ENCODE data around the gene DNAJA1. TPM values are rescaled to one million over a fixed set of nuclear protein-coding genes. Genes with fewer than 3 reads are reported as not detected.
A peak's percentile ranks its signal among the peaks of the same experiment; 100 is the strongest.
"Not testable (repeated sequence)": the region's sequence is repeated elsewhere in the genome, so short reads cannot be mapped to it uniquely, and the experiment has no call there.

The DNAJA1 gene
- total RNA-seq (2014; rRNA removed; shearing (Covaris generic)): 239 and 246 TPM in 2 replicates

DNA sequence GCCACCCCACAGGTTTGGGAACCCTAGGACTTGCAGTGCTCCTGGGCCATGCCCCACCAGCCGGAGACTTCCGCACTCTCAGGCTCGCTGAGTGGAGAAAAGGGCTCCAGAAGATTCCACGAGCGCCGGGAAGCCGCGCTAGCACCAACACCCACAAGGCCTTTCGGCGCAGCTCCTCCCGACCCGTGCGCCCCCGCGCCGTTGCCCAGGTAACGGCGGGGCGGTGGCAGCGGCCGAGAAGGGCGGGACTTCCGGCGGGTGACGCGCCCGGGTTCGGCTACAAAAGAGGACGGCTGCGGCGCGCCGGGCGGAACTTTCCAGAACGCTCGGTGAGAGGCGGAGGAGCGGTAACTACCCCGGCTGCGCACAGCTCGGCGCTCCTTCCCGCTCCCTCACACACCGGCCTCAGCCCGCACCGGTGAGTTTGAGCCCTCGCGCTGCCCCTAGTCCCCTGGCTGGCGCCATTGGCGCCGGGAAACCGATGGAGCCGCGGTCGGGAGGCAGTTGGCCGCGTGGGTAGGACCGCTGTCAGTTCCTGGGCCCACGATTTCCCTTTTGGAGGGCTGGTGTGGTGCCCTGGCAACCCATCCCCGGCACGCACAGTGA is at the start of gene DNAJA1:
Gene DNAJA1 (plus strand): TSS at position 308 of the 606 bp plus-strand sequence. CDS start 1,212 bp downstream, outside the sequence.
- H3K9me3 ChIP-seq (replicated peaks): no peaks in the 10 kb centered on the region
- peak within 1 kb of the TSS; percentile 89 for H3K27ac ChIP-seq
- no peaks in the 10 kb centered on the region for H3K27me3 ChIP-seq
- peak; percentile 87 to 92 for DNase-seq
- peak within 1 kb of the TSS; percentile 100 for H3K4me3 ChIP-seq
- peaks cover 6% of the 10 kb centered on the region; the same call in 1 of the 2 replicates for H3K4me1 ChIP-seq
- H3K36me3 ChIP-seq: peaks cover 40% of the 10 kb centered on the region

DNA sequence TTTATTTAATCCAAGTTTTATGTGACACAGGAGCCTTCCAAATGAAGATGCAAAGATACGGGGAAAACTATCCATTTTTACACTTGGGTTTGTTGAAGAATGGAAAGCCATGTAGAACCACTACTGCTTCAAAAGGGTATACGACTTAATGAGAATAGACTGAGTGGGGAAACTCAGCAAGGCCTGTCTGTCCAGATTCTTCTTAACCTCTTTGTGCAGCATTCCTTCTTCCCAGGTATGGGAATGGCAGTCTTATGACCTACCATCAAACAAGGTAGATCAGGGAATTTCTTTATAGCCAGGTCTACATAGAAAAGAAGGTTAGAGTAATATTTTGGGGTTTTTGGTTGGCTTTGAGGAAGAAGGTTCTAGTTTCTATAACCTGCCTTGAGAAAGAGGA is 47.0 kb upstream of the DNAJA1 start:
- H3K36me3 ChIP-seq: peaks cover 15% of the 10 kb centered on the region
- H3K27ac ChIP-seq: no peak overlapping the region
- no peaks in the 10 kb centered on the region for H3K9me3 ChIP-seq (replicated peaks)
- no peaks in the 10 kb centered on the region for H3K27me3 ChIP-seq
- H3K4me3 ChIP-seq: no peak overlapping the region
- DNase-seq: no peak
- H3K4me1 ChIP-seq: no peaks in the 10 kb centered on the region

DNA sequence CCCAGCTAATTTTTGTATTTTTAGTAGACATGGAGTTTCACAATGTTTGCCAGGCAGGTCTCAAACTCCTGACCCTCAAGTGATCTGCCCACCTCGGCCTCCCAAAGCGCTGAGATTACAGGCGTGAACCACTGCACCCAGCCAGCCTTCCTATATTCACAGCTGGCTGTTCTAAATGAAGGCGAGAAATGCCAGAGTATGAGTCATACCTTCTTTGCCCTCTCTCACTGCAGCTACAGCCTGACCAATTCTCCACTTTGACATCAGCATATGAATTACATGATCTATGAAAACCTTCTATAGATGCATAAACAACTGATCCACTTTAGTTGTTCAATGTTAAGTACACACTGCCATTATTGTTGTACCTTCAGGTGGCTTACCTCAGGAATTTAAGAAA is 38.1 kb upstream of the DNAJA1 start:
- DNase-seq: no peak
- no peak overlapping the region for H3K4me3 ChIP-seq
- H3K9me3 ChIP-seq (replicated peaks): no peaks in the 10 kb centered on the region
- H3K36me3 ChIP-seq: peaks cover 29% of the 10 kb centered on the region
- H3K27ac ChIP-seq: no peak overlapping the region
- H3K27me3 ChIP-seq: no peaks in the 10 kb centered on the region
- no peaks in the 10 kb centered on the region for H3K4me1 ChIP-seq

DNA sequence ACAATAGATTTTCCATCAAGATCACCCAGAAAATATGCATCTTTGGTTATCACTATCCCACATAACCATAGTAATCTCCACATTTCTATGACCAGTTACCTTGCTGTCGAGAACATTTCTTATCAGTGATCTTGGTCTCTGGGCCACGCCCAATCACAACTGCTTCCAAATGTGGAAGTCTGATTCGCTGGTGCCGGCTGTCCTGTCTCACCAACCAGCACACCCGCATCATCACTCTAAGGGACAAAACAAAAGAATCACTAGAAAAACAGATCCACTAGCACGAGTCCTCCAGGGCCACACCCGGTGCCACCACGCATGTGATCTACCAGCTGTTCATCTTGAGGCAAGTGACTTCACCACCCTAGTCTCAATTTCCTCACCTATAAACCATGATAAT is 35.4 kb upstream of the DNAJA1 start:
- Histone ChIP-seq H3K27ac (no peak overlapping the region), H3K36me3 (peaks cover 23% of the 10 kb centered on the region), H3K4me1 (no peaks in the 10 kb centered on the region), H3K27me3 (no peaks in the 10 kb centered on the region), H3K4me3 (no peak overlapping the region), H3K9me3 (replicated peaks) (no peaks in the 10 kb centered on the region)
- DNase-seq: no peak

DNA sequence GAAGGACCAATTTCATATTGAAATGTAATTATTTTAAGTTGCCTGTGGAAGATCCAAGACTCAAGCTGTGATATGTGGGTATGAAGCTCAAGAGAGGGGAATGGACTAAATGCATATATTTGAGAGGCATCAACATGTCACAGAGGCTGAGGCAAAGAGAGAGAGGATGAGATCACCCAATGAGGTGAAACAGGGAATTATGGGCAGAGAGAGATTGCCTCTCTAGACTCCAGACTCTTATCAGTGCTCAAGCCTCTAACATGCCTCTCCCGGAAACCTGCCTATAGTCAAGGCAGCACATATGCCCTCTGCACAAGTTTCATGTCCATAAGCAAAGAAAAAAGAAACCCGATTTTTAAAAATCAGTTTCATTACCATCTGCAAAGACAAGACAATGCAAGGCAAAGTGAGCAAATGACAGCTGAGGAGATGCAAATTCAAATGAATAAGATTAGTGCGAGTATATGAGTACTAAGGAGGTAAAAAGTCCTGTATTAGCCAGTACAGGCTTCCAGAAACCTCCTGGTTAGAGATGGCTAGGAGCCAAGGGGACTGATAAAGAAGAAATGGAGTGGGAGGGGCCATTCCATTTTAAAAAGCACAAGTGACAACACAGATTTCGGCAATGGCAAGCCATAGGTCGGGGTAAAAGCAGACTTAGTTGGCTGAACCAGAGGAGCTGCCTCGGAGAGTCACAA is 33.0 kb upstream of the DNAJA1 start:
- no peak for DNase-seq
- no peak overlapping the region for H3K4me3 ChIP-seq
- no peaks in the 10 kb centered on the region for H3K27me3 ChIP-seq
- H3K36me3 ChIP-seq: peaks cover 13% of the 10 kb centered on the region
- no peaks in the 10 kb centered on the region for H3K4me1 ChIP-seq
- H3K27ac ChIP-seq: no peak overlapping the region
- no peaks in the 10 kb centered on the region for H3K9me3 ChIP-seq (replicated peaks)

DNA sequence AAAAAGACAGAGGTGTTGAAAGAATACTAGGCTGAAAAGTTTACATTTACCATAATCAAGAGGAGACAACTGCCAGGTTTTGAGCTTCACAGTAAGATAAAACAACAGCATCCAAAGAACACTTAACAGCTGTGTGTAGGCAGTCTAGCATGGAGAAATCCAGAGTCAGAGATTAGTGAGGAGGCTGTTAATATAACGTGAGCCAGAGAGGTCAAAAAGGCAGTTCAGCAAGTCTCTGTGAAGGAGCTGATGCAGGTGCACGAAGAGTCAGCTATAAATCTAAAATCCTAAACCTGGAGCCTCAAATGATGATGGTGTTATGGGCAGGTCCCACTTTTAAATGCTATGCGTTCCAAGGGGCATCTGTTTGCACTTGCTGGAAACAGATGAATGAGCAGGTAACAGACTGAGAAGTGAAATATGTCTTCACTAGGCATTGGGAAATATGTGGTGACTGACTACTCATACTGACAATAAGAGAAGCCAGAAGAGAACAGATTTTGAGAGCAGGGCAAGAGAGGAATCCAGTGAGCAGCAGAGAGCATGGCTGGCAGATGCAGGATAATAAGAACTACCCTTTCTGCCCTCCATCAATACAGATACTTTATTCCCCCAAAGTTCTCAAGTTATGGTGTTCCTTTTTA is 32.4 kb upstream of the DNAJA1 start:
- Histone ChIP-seq H3K27me3 (no peaks in the 10 kb centered on the region), H3K27ac (no peak overlapping the region), H3K4me1 (no peaks in the 10 kb centered on the region), H3K36me3 (peaks cover 6% of the 10 kb centered on the region), H3K9me3 (replicated peaks) (no peaks in the 10 kb centered on the region), H3K4me3 (no peak overlapping the region)
- no peak for DNase-seq

DNA sequence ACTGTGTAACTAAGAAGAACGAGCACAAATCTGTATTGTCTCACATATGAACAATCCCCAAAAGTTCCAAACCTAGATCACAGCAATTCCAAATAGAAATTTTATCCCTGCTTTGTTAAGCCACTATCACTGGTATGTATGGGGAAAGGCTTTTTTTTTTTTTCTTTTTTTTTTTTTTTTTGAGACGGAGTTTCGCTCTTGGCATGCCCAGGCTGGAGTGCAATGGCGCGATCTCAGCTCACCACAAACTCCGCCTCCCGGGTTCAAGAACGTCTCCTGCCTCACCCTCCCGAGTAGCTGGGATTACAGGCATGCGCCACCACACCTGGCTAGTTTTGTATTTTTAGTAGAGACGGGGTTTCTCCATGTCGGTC is 24.4 kb upstream of the DNAJA1 start:
- DNase-seq: peak in 1 of 2 experiments; percentile 23
- H3K4me1 ChIP-seq; H3K27me3 ChIP-seq; H3K9me3 ChIP-seq (replicated peaks); H3K36me3 ChIP-seq: not testable (repeated sequence)
- H3K4me3 ChIP-seq: peak overlapping the region; percentile 66
- H3K27ac ChIP-seq: peak overlapping the region; percentile 39

DNA sequence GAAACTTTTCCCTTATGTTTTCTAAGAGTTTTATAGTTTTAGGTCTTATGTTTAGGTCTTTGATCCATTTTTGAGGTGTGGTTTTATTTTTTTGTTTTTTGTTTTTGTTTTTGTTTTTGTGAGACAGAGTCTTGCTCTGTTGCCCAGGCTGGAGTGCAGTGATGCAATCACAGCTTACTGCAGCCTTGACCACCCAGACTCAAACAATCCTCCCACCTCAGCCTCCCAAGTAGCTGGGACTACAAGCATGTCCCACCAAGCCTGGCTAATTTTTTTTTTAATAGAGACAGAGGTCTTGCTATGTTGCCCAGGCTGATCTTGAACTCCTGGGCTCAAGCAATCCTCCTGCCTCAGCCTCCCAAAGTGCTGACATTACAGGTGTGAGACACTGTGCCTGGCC is 19.7 kb upstream of the DNAJA1 start:
- not testable (repeated sequence) for H3K9me3 ChIP-seq (replicated peaks); H3K4me3 ChIP-seq; H3K36me3 ChIP-seq; DNase-seq; H3K27me3 ChIP-seq; H3K4me1 ChIP-seq; H3K27ac ChIP-seq

DNA sequence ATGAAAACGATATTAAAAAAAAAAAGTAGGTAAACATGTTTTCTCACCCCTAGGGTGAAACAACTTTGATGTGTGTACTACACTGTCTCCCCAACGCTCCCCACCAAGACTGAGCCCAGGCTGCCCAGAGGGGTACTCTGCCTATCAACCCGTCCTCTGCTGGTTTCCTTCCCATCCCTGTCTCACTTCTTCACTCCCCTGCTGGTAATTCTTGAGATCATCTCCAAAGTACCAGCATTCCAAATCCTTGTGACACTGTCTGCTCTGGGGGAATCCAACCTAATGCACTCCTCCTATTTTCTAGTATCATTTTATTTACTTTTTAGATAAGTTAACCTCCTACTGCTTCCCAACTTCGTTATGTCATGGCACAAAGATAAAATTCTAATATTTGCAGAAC is 17.3 kb upstream of the DNAJA1 start:
- H3K27ac ChIP-seq: no peak overlapping the region
- H3K4me3 ChIP-seq: no peak overlapping the region
- no peak for DNase-seq
- no peaks in the 10 kb centered on the region for H3K9me3 ChIP-seq (replicated peaks)
- no peaks in the 10 kb centered on the region; the same call in 1 of the 2 replicates for H3K36me3 ChIP-seq
- H3K4me1 ChIP-seq: no peaks in the 10 kb centered on the region
- H3K27me3 ChIP-seq: no peaks in the 10 kb centered on the region

DNA sequence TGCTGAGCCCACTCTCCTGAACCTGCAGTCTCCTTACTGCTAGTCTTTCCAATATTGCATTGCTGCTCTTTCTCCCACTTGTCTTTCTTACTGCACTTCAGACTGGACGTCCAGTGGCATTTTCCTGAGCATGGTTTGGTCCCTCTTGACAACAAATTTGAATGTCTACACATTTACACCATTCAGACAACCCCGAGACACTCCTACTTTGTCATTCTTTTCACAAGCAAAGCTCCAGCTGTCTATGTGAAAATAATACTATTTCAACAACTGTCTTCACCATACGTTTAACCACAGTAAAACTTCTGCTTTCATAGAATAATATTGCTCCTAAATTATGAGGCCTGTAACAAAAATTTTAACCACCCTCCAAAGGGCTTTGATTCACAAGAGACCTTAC is 13.2 kb upstream of the DNAJA1 start:
- no peaks in the 10 kb centered on the region for H3K27me3 ChIP-seq
- H3K4me3 ChIP-seq: no peak overlapping the region
- DNase-seq: no peak
- no peak overlapping the region for H3K27ac ChIP-seq
- no peaks in the 10 kb centered on the region for H3K9me3 ChIP-seq (replicated peaks)
- H3K4me1 ChIP-seq: no peaks in the 10 kb centered on the region
- no peaks in the 10 kb centered on the region for H3K36me3 ChIP-seq

DNA sequence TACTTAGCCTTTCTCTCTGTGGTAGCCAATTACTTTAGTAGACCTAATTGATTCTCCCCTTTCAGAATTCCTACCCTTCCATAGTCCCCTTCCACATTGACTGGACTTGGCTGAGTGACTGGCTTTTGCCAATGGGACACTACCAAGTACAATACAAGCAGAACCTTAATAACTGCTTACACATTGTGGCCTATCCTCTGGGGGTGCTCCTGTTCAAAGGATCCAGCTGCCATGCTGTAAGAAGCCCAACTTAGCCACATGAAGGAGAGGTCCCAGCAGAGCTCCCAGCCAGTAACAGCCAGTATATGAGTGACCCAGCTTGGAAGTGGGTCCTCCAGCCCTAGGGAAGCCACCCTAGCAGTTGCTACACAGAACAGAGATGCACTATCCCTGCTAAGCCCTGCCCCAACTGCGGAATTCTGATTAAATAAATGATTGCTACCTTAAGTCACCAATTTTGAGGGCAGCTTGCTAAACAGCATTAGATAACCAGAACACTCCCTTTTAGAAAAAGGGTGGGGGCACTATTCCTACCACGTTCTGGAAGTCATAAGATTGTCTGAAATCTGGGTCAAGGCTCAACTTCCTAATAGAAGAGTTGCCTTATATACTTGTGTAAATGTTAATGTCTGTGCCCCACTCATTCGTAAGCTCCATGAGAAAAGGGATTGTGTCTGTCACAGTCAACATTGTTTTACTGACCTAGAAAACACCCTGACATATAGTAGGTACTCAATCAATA is 12.6 kb upstream of the DNAJA1 start:
- DNase-seq: peak in 1 of 2 experiments; percentile 13
- no peak overlapping the region for H3K4me3 ChIP-seq
- H3K27ac ChIP-seq: no peak overlapping the region
- H3K9me3 ChIP-seq (replicated peaks): no peaks in the 10 kb centered on the region
- no peaks in the 10 kb centered on the region for H3K36me3 ChIP-seq
- H3K27me3 ChIP-seq: no peaks in the 10 kb centered on the region
- no peaks in the 10 kb centered on the region for H3K4me1 ChIP-seq

DNA sequence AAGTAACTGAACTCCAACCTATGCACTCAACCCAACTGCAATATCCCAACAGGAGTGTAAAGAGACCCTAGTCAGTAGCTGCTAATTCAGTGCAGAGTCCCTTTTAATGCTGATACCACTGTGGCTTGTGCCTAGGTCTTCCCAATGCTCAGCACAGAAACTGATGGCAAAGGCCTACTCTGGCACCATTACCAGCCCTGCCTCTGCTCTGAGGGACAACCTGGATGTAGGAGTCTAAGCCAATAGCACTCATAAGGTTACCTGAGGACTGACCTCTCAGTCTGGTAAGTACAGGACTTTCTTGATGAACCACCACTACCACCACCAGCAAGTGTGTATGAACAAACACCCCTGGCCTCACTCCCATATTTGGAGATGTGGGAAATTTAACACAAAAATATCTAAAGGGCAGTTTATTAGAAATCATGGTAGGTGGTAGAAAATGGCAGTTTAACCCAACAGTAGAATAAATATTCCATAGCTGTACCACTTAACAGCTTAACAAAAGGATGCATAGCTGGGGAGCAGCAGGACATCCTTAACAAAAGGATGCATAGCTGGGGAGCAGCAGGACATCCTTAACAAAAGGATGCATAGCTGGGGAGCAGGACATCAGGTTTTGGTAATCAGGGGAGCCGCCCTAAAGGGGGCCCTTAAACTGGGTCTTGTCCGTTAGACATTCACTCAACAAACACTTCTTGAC is 11.0 kb upstream of the DNAJA1 start:
- H3K4me3 ChIP-seq: no peak overlapping the region
- no peaks in the 10 kb centered on the region for H3K9me3 ChIP-seq (replicated peaks)
- H3K36me3 ChIP-seq: 0 out of 2 replicates have a peak, but pooled peaks cover 2% of the 10 kb centered on the region
- no peaks in the 10 kb centered on the region for H3K4me1 ChIP-seq
- DNase-seq: no peak
- no peaks in the 10 kb centered on the region for H3K27me3 ChIP-seq
- H3K27ac ChIP-seq: no peak overlapping the region

DNA sequence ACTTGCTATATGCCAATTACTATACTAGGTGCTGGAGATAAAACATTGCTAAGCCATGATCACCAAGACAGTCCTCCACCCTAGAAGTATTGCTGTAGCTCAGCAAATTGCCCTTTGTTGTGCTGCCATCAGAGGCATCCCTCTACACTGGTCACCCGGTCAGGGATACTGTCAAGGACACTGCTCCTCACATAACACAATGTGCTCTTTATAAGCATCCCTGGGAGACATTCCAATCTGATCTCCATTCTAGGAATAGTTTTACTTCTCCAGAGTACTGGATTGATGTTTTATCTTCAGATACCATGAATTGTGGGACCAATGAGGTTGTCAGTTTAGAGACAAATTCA is 10.4 kb upstream of the DNAJA1 start:
- Histone ChIP-seq H3K36me3 (0 out of 2 replicates have a peak, but pooled peaks cover 3% of the 10 kb centered on the region), H3K4me1 (no peaks in the 10 kb centered on the region), H3K9me3 (replicated peaks) (no peaks in the 10 kb centered on the region), H3K4me3 (no peak overlapping the region), H3K27me3 (no peaks in the 10 kb centered on the region), H3K27ac (no peak overlapping the region)
- no peak for DNase-seq

DNA sequence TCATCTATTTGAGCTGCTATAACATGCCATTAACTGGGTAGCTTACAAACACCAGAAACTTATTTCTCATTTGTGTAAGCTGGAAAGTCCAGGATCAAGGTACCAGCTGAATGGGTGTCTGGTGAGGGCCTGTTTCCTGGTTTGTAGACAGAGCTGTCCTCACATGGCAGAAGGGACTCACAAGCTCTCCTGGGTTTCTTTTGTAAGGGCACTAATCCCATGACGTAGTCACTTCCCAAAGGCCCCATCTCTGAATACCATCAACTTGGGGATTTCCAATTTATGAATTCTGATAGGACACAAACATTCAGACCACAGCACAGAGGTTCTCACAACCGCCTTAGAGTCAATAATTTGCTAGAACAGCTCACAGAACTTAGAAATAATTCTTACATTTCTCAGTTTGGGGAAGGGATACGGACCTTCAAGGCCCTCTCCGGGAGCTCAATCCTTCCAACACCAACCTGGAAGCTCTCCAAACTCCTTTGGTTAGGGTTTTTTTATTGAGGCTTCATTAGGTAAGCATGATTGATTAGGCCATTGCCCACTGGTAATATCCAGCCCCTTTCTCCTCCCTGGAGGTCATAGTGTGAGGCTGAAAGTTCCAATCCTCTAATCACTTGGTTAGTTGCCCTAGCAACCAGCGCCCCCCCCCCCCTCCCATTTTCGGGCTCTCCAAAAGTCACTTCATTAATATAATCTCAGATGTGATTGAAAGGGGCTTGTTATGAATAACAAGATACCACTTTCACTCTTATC is 7.6 kb upstream of the DNAJA1 start:
- H3K9me3 ChIP-seq (replicated peaks): no peaks in the 10 kb centered on the region
- H3K36me3 ChIP-seq: peaks cover 5% of the 10 kb centered on the region; the same call in 1 of the 2 replicates
- DNase-seq: no peak
- H3K27ac ChIP-seq: no peak overlapping the region
- no peaks in the 10 kb centered on the region for H3K27me3 ChIP-seq
- no peak overlapping the region for H3K4me3 ChIP-seq
- no peaks in the 10 kb centered on the region for H3K4me1 ChIP-seq

All from SJCRH30 (cell line).